ENCODE data around the gene TRIML1. TPM values are rescaled to one million over a fixed set of nuclear protein-coding genes. Genes with fewer than 3 reads are reported as not detected.

Gene TRIML1
- total and polyA plus RNA-seq, 2 of the 13 experiments (the other 11 are each of a cell fraction or from before 2014, with no cell fraction given): not detected

- DNase-seq (ENCODE audit: low spot score) (no peak), ATAC-seq (no peak), FAIRE-seq (no peak)
- ChIA-PET CTCF (ENCODE audit: low intra/inter-chr PET ratio, low total read pairs) (no interaction called here), POLR2A (no interaction called here)
- H3K4me2 ChIP-seq (ENCODE audit: low read depth, low read length): no peak overlapping the region
- H4K20me1 ChIP-seq (ENCODE audit: insufficient read depth, low read length): no peaks in the 10 kb centered on the region
- H3K4me1 ChIP-seq (ENCODE audit: insufficient read depth, low read length): no peaks in the 10 kb centered on the region
- in situ Hi-C loops (cut with HindIII; ENCODE audit: extremely low pct_ligation_motif_present, low pct_unique_long_range_greater_than_20kb): no loop called here
- BruUV-seq (replicated peaks): no TSS peak
- intact Hi-C loops (cut with micrococcal nuclease; ENCODE audit: unreplicated experiment): no loop called here
- no peak overlapping the region for H3K9ac ChIP-seq (ENCODE audit: insufficient read depth, low read depth, low read length)
- TF ChIP-seq ZBTB26 (CRISPR knock-in tag; IDR thresholded peaks at IDR 0.05; ENCODE audit: borderline replicate concordance) (no peak), CREB1 (IDR thresholded peaks at IDR 0.05) (no peak), CREB1 (CRISPR knock-in tag; IDR thresholded peaks at IDR 0.05) (no peak)
- H3K27me3 ChIP-seq (ENCODE audit: control insufficient read depth in 1 of 2, insufficient read depth in 2 of 2, low read length in 2 of 2): peaks cover 0 to 15% of the 10 kb centered on the region in 2 experiments; a peak in 2 of 5 replicates
- WGBS (ENCODE audit: low lambda C conversion rate): 27% methylated on average over 8 of the region's 8 CpGs
- no peaks in the 10 kb centered on the region for H3K9me3 ChIP-seq (ENCODE audit: low read length)
- no peak overlapping the region for H2AFZ ChIP-seq (ENCODE audit: low read length)
- H3K79me2 ChIP-seq (ENCODE audit: insufficient read depth, low read length): no peaks in the 10 kb centered on the region
- no peak overlapping the region for H3K27ac ChIP-seq (ENCODE audit: extremely low read length, insufficient read depth, low read length)
- no peaks in the 10 kb centered on the region for H3K36me3 ChIP-seq (replicated peaks in 1 of 2; ENCODE audit: control insufficient read depth in 1 of 2, insufficient read depth in 2 of 2, low read length in 2 of 2)
- no peak overlapping the region for H3K4me3 ChIP-seq (replicated peaks in 1 of 3; ENCODE audit: insufficient read depth in 1 of 3, low read depth in 2 of 3, low read length in 3 of 3)
These were observed 56.2 kb downstream of the TRIML1 start for GRCh38 chr4:188195389-188195985.

- no peak overlapping the region for H3K9ac ChIP-seq (ENCODE audit: insufficient read depth, low read depth, low read length)
- no peak for FAIRE-seq
- no peak overlapping the region for H3K4me2 ChIP-seq (ENCODE audit: low read depth, low read length)
- TF ChIP-seq DR1 (CRISPR knock-in tag; IDR thresholded peaks at IDR 0.05) (no peak), PCBP2 (optimal IDR thresholded peaks at IDR 0.05; ENCODE audit: low read depth, low read length, poor library complexity, severe bottlenecking) (no peak), PRDM15 (CRISPR knock-in tag; IDR thresholded peaks at IDR 0.05) (peak; percentile 82)
- 0% methylated on average over 7 of the region's 13 CpGs for WGBS (ENCODE audit: low lambda C conversion rate)
- intact Hi-C loops (cut with micrococcal nuclease; ENCODE audit: unreplicated experiment): no loop called here
- POLR2A ChIA-PET: no interaction called here
- in situ Hi-C loops (cut with HindIII; ENCODE audit: extremely low pct_ligation_motif_present, low pct_unique_long_range_greater_than_20kb): no loop called here
- no peaks in the 10 kb centered on the region for H3K9me3 ChIP-seq (ENCODE audit: low read length)
- no peak for DNase-seq (ENCODE audit: low spot score)
- no peak overlapping the region for H3K27ac ChIP-seq (ENCODE audit: extremely low read length, insufficient read depth, low read length)
- CTCF ChIA-PET (ENCODE audit: low intra/inter-chr PET ratio, low total read pairs): no interaction called here
- no peaks in the 10 kb centered on the region for H4K20me1 ChIP-seq (ENCODE audit: insufficient read depth, low read length)
- H3K27me3 ChIP-seq (ENCODE audit: control insufficient read depth in 1 of 2, insufficient read depth in 2 of 2, low read length in 2 of 2): peaks cover 0 to 15% of the 10 kb centered on the region in 2 experiments; a peak in 2 of 5 replicates
- H3K4me3 ChIP-seq (replicated peaks in 1 of 3; ENCODE audit: insufficient read depth in 1 of 3, low read depth in 2 of 3, low read length in 3 of 3): no peak overlapping the region
- H2AFZ ChIP-seq (ENCODE audit: low read length): no peak overlapping the region
- H3K79me2 ChIP-seq (ENCODE audit: insufficient read depth, low read length): no peaks in the 10 kb centered on the region
- BruUV-seq (replicated peaks): no TSS peak
- no peak for ATAC-seq
- H3K4me1 ChIP-seq (ENCODE audit: insufficient read depth, low read length): no peaks in the 10 kb centered on the region
- no peaks in the 10 kb centered on the region for H3K36me3 ChIP-seq (replicated peaks in 1 of 2; ENCODE audit: control insufficient read depth in 1 of 2, insufficient read depth in 2 of 2, low read length in 2 of 2)
These were observed 57.0 kb downstream of the TRIML1 start for GRCh38 chr4:188196134-188196735.

Data from HepG2 (cell line).